ENCODE data around the gene ADRA1B.

GRCh38 chr5:159982421-159983173, 66.3 kb downstream of the ADRA1B start:
- TF ChIP-seq CTCF (IDR thresholded peaks at IDR 0.05) (no peak), POLR2AphosphoS5 (IDR thresholded peaks at IDR 0.05; ENCODE audit: insufficient read depth in 1 of 2, low read depth in 1 of 2) (no peak), POLR2A (IDR thresholded peaks at IDR 0.05) (no peak)

Measured in vagina (tissue), 2 donors.